Upper lobe of left lung (tissue), 4 donors: ENCODE measurements around the gene SMIM29.

ENCODE experiments used
- CTCF ChIP-seq, 6 experiments: fragments of 450-650 bp in 4 of 6; fragments of 200-600 bp in 2 of 6; sonication (generic) in 2 of 6; IDR thresholded peaks; one replicate each; pipeline ENCODE4 v1.5.1; 2016 to 2019; ENCODE audit warnings: antibody characterized with exemption in 6 of 6
- EP300 ChIP-seq, 4 donors: sonication (generic); formaldehyde crosslinking; IDR thresholded peaks; one replicate each; pipeline ENCODE4 v1.5.1; 2017; ENCODE audit warnings: antibody characterized with exemption in 4 of 4, control low read depth in 2 of 4
- POLR2A ChIP-seq, 4 donors: fragments of 450-650 bp; IDR thresholded peaks; one replicate each; pipeline ENCODE4 v1.5.1; 2016 to 2017; ENCODE audit warnings: antibody characterized with exemption in 4 of 4, mild to moderate bottlenecking in 2 of 4
- POLR2AphosphoS5 ChIP-seq, 2 donors: sonication (generic); formaldehyde crosslinking; IDR thresholded peaks; one replicate each; pipeline ENCODE4 v1.5.1; 2017; ENCODE audit warnings: antibody characterized with exemption in 2 of 2

GRCh38 chr6:34236131-34236442 lies 12.7 kb downstream of the SMIM29 start:
- TF ChIP-seq CTCF (IDR thresholded peaks at IDR 0.05): no peak
- no peak for TF ChIP-seq EP300 (IDR thresholded peaks at IDR 0.05)
- no peak for TF ChIP-seq POLR2AphosphoS5 (IDR thresholded peaks at IDR 0.05)
- TF ChIP-seq POLR2A (IDR thresholded peaks at IDR 0.05): no peak
